IMR-90 (cell line): ENCODE measurements around the gene RHCE. TPM values are rescaled to one million over a fixed set of nuclear protein-coding genes. Genes with fewer than 3 reads are reported as not detected.

Experiments used
- ATAC-seq: fragments of 200-7000 bp; cut with Tn5 transposase; 2 replicates; pipeline ENCODE4 v1.9.1; 2020; ENCODE audit warnings: low read depth, mild to moderate bottlenecking, moderate library complexity
- BruUV-seq: library from RNA; stranded (reverse); fragments of 400-500 nt; replicated peaks from 2 replicates; lab custom pipeline; 2021; lab: Mats Ljungman, UMichigan
- CTCF ChIA-PET: fragments of 300-600 bp; formaldehyde crosslinking; extraction: SDS; loops from one replicate; lab custom pipeline; 2021; ENCODE audit warnings: antibody characterized with exemption; lab: Yijun Ruan, JAX
- POLR2A ChIA-PET: fragments of 300-600 bp; sonication (Branson Sonifier 250); formaldehyde crosslinking; loops from one replicate; lab custom pipeline; 2022; ENCODE audit warnings: antibody characterized with exemption; ENCODE audit not compliant: unreplicated experiment; lab: Charles Lee
- DNase-seq: peaks from one replicate; pipeline ENCODE4 v3.0.0; 2013
- H2AFZ ChIP-seq: replicated peaks from 2 replicates; pipeline ENCODE3; 2013; ENCODE audit warnings: low read length, mild to moderate bottlenecking; ENCODE audit not compliant: poor library complexity
- H2AK5ac ChIP-seq: 2 replicates; pipeline ENCODE4 v1.6.1; 2013; ENCODE audit warnings: low read depth, low read length, inconsistent platforms
- H2AK9ac ChIP-seq: replicated peaks from 2 replicates; pipeline ENCODE3; 2013; ENCODE audit warnings: mild to moderate bottlenecking, low read depth, low read length, moderate library complexity; ENCODE audit not compliant: poor library complexity
- H2BK120ac ChIP-seq: 2 replicates; pipeline ENCODE4 v1.6.1; 2013; ENCODE audit warnings: low read depth, low read length, inconsistent platforms
- H2BK15ac ChIP-seq: 3 replicates; pipeline ENCODE4 v1.6.1; 2013; ENCODE audit warnings: low read depth, low read length, inconsistent platforms
- H2BK20ac ChIP-seq: 2 replicates; pipeline ENCODE4 v1.6.1; 2013; ENCODE audit warnings: low read depth, mild to moderate bottlenecking, inconsistent platforms, low read length, moderate library complexity
- H2BK5ac ChIP-seq: 2 replicates; pipeline ENCODE4 v1.6.1; 2013; ENCODE audit warnings: mild to moderate bottlenecking, low read depth, low read length, inconsistent platforms; ENCODE audit not compliant: poor library complexity, severe bottlenecking
- H3K14ac ChIP-seq: replicated peaks from 2 replicates; pipeline ENCODE4 v1.6.1; 2013; ENCODE audit warnings: low read depth, low read length, inconsistent platforms
- H3K18ac ChIP-seq: 2 replicates; pipeline ENCODE4 v1.6.1; 2013; ENCODE audit warnings: low read depth, low read length, control low read depth
- H3K23ac ChIP-seq: 2 replicates; pipeline ENCODE4 v1.6.1; 2013; ENCODE audit warnings: low read depth, low read length, inconsistent platforms
- H3K27ac ChIP-seq: 2 replicates; pipeline ENCODE4 v1.5.1; 2013; ENCODE audit warnings: mild to moderate bottlenecking, control low read depth, low read length; ENCODE audit not compliant: insufficient read depth
- H3K27me3 ChIP-seq: 2 replicates; pipeline ENCODE4 v1.6.1; 2013; ENCODE audit warnings: low read length; ENCODE audit not compliant: control insufficient read depth, insufficient read depth
- H3K36me3 ChIP-seq: 2 replicates; pipeline ENCODE4 v1.6.1; 2013; ENCODE audit warnings: low read length, mixed read lengths; ENCODE audit not compliant: control insufficient read depth, insufficient read depth
- H3K4ac ChIP-seq: 2 replicates; pipeline ENCODE4 v1.6.1; 2013; ENCODE audit warnings: low read depth, low read length, inconsistent platforms
- H3K4me1 ChIP-seq: 2 replicates; pipeline ENCODE4 v1.6.1; 2013; ENCODE audit warnings: low read length, mixed read lengths; ENCODE audit not compliant: control insufficient read depth, insufficient read depth
- H3K4me2 ChIP-seq: 2 replicates; pipeline ENCODE4 v1.6.1; 2013; ENCODE audit warnings: low read depth, mild to moderate bottlenecking, control low read depth, low read length, moderate library complexity
- H3K4me3 ChIP-seq: 2 replicates; pipeline ENCODE4 v1.5.1; 2013; ENCODE audit warnings: low read depth, mild to moderate bottlenecking, control low read depth, low read length, moderate library complexity; ENCODE audit not compliant: insufficient read depth
- H3K56ac ChIP-seq: 2 replicates; pipeline ENCODE4 v1.6.1; 2013; ENCODE audit warnings: low read length, inconsistent platforms; ENCODE audit not compliant: insufficient read depth; ENCODE audit errors: extremely low read depth
- H3K79me1 ChIP-seq, 2 experiments: 2 replicates each; pipeline ENCODE4 v1.6.1; 2013; ENCODE audit warnings: low read length in 2 of 2, inconsistent platforms in 1 of 2, low read depth in 1 of 2
- H3K9ac ChIP-seq: 2 replicates; pipeline ENCODE4 v1.6.1; 2013; ENCODE audit warnings: low read depth, low read length, control low read depth
- H3K9me1 ChIP-seq: 2 replicates; pipeline ENCODE4 v1.6.1; 2013; ENCODE audit warnings: low read length, inconsistent platforms; ENCODE audit not compliant: insufficient read depth
- H3K9me3 ChIP-seq: 2 replicates; pipeline ENCODE4 v1.6.1; 2013; ENCODE audit warnings: low read length; ENCODE audit not compliant: control insufficient read depth, insufficient read depth
- H4K20me1 ChIP-seq: 2 replicates; pipeline ENCODE4 v1.6.1; 2013; ENCODE audit warnings: low read length, inconsistent platforms; ENCODE audit not compliant: insufficient read depth
- H4K5ac ChIP-seq: 2 replicates; pipeline ENCODE4 v1.6.1; 2013; ENCODE audit warnings: mild to moderate bottlenecking, low read depth, low read length, control low read depth
- H4K8ac ChIP-seq, 2 experiments: 2 replicates each; pipeline ENCODE4 v1.6.1; 2013; ENCODE audit warnings: low read depth in 2 of 2, low read length in 2 of 2, control low read depth in 1 of 2, inconsistent platforms in 1 of 2
- H4K91ac ChIP-seq: 2 replicates; pipeline ENCODE4 v1.6.1; 2013; ENCODE audit warnings: low read depth, low read length, inconsistent platforms; ENCODE audit not compliant: insufficient read depth
- BHLHE40 ChIP-seq: fragments of 150-350 bp; IDR thresholded peaks from 2 replicates; pipeline ENCODE4 v1.6.1; 2016; ENCODE audit warnings: mild to moderate bottlenecking, low read depth, low read length
- CEBPB ChIP-seq: IDR thresholded peaks from 2 replicates; pipeline ENCODE4 v1.6.1; 2012; ENCODE audit warnings: low read depth, low read length, improper control_type of control experiment
- CHD1 ChIP-seq: IDR thresholded peaks from 2 replicates; pipeline ENCODE4 v1.6.1; 2012; ENCODE audit warnings: low read depth, low read length, improper control_type of control experiment
- CTCF ChIP-seq: conservative IDR thresholded peaks from 2 replicates; pipeline ENCODE4 v1.5.1; 2012; ENCODE audit warnings: mild to moderate bottlenecking, low read depth, low read length, improper control_type of control experiment
- ELK1 ChIP-seq: fragments of 150-350 bp; IDR thresholded peaks from 2 replicates; pipeline ENCODE4 v1.6.1; 2016; ENCODE audit warnings: low read depth, mild to moderate bottlenecking, low read length, moderate library complexity, borderline replicate concordance
- FOS ChIP-seq: fragments of 150-350 bp; IDR thresholded peaks from 2 replicates; pipeline ENCODE4 v1.6.1; 2016; ENCODE audit warnings: low read depth, low read length
- MAFK ChIP-seq: IDR thresholded peaks from 2 replicates; pipeline ENCODE4 v1.6.1; 2012; ENCODE audit warnings: low read depth, low read length, improper control_type of control experiment
- MAZ ChIP-seq: IDR thresholded peaks from 2 replicates; pipeline ENCODE4 v1.6.1; 2012; ENCODE audit warnings: low read depth, mild to moderate bottlenecking, low read length, improper control_type of control experiment, moderate library complexity, borderline replicate concordance
- MXI1 ChIP-seq: IDR thresholded peaks from 2 replicates; pipeline ENCODE4 v1.6.1; 2012; ENCODE audit warnings: low read depth, mild to moderate bottlenecking, low read length, moderate library complexity, borderline replicate concordance
- NFE2L2 ChIP-seq: fragments of 150-350 bp; IDR thresholded peaks from 2 replicates; pipeline ENCODE4 v1.6.1; 2016; ENCODE audit warnings: low read depth, mild to moderate bottlenecking, low read length
- POLR2A ChIP-seq: IDR thresholded peaks from 2 replicates; pipeline ENCODE4 v1.6.1; 2012; ENCODE audit warnings: mild to moderate bottlenecking, low read depth, low read length
- RAD21 ChIP-seq: IDR thresholded peaks from 2 replicates; pipeline ENCODE4 v1.6.1; 2012; ENCODE audit warnings: low read length, improper control_type of control experiment
- RCOR1 ChIP-seq: IDR thresholded peaks from 2 replicates; pipeline ENCODE4 v1.6.1; 2012; ENCODE audit warnings: mild to moderate bottlenecking, low read length, improper control_type of control experiment; ENCODE audit not compliant: insufficient replicate concordance
- RFX5 ChIP-seq: IDR thresholded peaks from 2 replicates; pipeline ENCODE4 v1.8.0; 2012; ENCODE audit warnings: low read depth, mild to moderate bottlenecking, low read length, moderate library complexity
- SMC3 ChIP-seq: fragments of 150-350 bp; IDR thresholded peaks from 2 replicates; pipeline ENCODE4 v1.6.1; 2016; ENCODE audit warnings: low read depth, mild to moderate bottlenecking, antibody characterized with exemption, low read length, moderate library complexity
- USF2 ChIP-seq: fragments of 150-350 bp; IDR thresholded peaks from 2 replicates; pipeline ENCODE4 v1.6.1; 2017; ENCODE audit warnings: mild to moderate bottlenecking, antibody characterized with exemption, low read length, low read depth
- dilution Hi-C: fragments of 300-500 bp; cut with HindIII; formaldehyde crosslinking; loops from one replicate; pipeline ENCODE4 v1.14.3; 2018; ENCODE audit warnings: low sequenced_read_pairs; ENCODE audit not compliant: unreplicated experiment
- in situ Hi-C: fragments of 300-500 bp; cut with MboI; formaldehyde crosslinking; loops from 3 replicates; pipeline ENCODE4 v1.14.3; 2019; ENCODE audit warnings: low sequenced_read_pairs, inconsistent platforms, mixed read lengths
- intact Hi-C: fragments of 100-400 bp; cut with micrococcal nuclease; formaldehyde crosslinking; loops from 2 replicates; pipeline ENCODE4 v1.10.0; 2022
- polyA plus RNA-seq, 3 experiments: library from polyadenylated mRNA; depleted of rRNA; stranded (reverse); fragments of >200 nt; gene quantifications; 2 replicates each; pipeline ENCODE4 v1.2.3, GENCODE V29; 2012; ENCODE audit warnings: low replicate concordance in 1 of 3
- total RNA-seq: library from RNA; depleted of rRNA; stranded (reverse); fragments of >200 nt; gene quantifications from 2 replicates; pipeline ENCODE4 v1.2.3, GENCODE V29; 2012

Gene RHCE
- total and polyA plus RNA-seq, 2 of the 4 experiments (the other 2 are of a cell fraction) = 0.54 to 0.62 TPM

- Histone ChIP-seq H2BK5ac (no peak overlapping the region), H3K9ac (no peak overlapping the region), H3K27me3 (no peaks in the 10 kb centered on the region), H3K18ac (no peak overlapping the region), H3K4me2 (no peak overlapping the region), H4K91ac (no peak overlapping the region), H3K56ac (no peak overlapping the region), H3K4me3 (no peak overlapping the region), H3K79me1 (peaks cover 19 to 48% of the 10 kb centered on the region in 2 experiments; a peak in 3 of 4 replicates), H3K23ac (no peak overlapping the region), H3K4ac (no peak overlapping the region), H3K9me1 (peaks cover 5% of the 10 kb centered on the region), H3K9me3 (no peaks in the 10 kb centered on the region), H4K5ac (no peak overlapping the region), H2AFZ (no peak overlapping the region), H3K27ac (no peak overlapping the region), H3K14ac (no peak overlapping the region), H2BK120ac (no peak overlapping the region), H2AK5ac (no peak overlapping the region), H3K36me3 (peaks cover 5% of the 10 kb centered on the region; the same call in 1 of the 2 replicates), H4K8ac (no peak overlapping the region), H2BK15ac (no peak overlapping the region), H4K20me1 (peaks cover 9% of the 10 kb centered on the region; the same call in 1 of the 2 replicates), H2BK20ac (no peak overlapping the region), H3K4me1 (no peaks in the 10 kb centered on the region), H2AK9ac (no peak overlapping the region)
- DNase-seq (no peak), ATAC-seq (no peak)
- POLR2A ChIA-PET = no interaction called here
- CTCF ChIA-PET = no interaction called here
- TF ChIP-seq CTCF = no peak
- no peak for TF ChIP-seq MAFK
- no peak for TF ChIP-seq ELK1
- no peak for TF ChIP-seq USF2
- TF ChIP-seq POLR2A = no peak
- TF ChIP-seq RFX5 = no peak
- TF ChIP-seq BHLHE40 = no peak
- TF ChIP-seq RCOR1 = no peak
- no peak for TF ChIP-seq CEBPB
- TF ChIP-seq SMC3 = no peak
- no peak for TF ChIP-seq CHD1
- no peak for TF ChIP-seq RAD21
- no peak for TF ChIP-seq MXI1
- TF ChIP-seq FOS = no peak
- no peak for TF ChIP-seq MAZ
- TF ChIP-seq NFE2L2 = no peak
- no TSS peak for BruUV-seq
- intact Hi-C loops (no loop called here), dilution Hi-C loops (no loop called here), in situ Hi-C loops (no loop called here)
Observed at GRCh38 chr1:25447547-25447946, 26.9 kb upstream of the RHCE start.
